Mononuclear cell (primary cell): ENCODE measurements around the gene CLIC1. TPM values are rescaled to one million over a fixed set of nuclear protein-coding genes. Genes with fewer than 3 reads are reported as not detected.
A peak's percentile ranks its signal among the peaks of the same experiment; 100 is the strongest.

Experiments
- H3K27me3 ChIP-seq: 2 replicates; pipeline ENCODE4 v1.6.0; 2011; ENCODE audit warnings: low read length, control low read depth; ENCODE audit not compliant: insufficient read depth
- H3K4me1 ChIP-seq: 2 replicates; pipeline ENCODE4 v1.5.1; 2011; ENCODE audit warnings: mild to moderate bottlenecking, low read length, control low read depth; ENCODE audit not compliant: insufficient read depth
- H3K4me3 ChIP-seq: 2 replicates; pipeline ENCODE4 v1.5.1; 2011; ENCODE audit warnings: mild to moderate bottlenecking, low read length, moderate library complexity
- H3K9me3 ChIP-seq: 2 replicates; pipeline ENCODE4 v1.5.1; 2011; ENCODE audit warnings: low read depth, mild to moderate bottlenecking, control low read depth, low read length
- total RNA-seq: library from RNA; depleted of rRNA; stranded (reverse); fragments of >200 nt; gene quantifications from one replicate; pipeline ENCODE4 v1.2.3, GENCODE V29; 2012

Gene CLIC1
- total RNA-seq, 1 donor = 421 TPM

DNA sequence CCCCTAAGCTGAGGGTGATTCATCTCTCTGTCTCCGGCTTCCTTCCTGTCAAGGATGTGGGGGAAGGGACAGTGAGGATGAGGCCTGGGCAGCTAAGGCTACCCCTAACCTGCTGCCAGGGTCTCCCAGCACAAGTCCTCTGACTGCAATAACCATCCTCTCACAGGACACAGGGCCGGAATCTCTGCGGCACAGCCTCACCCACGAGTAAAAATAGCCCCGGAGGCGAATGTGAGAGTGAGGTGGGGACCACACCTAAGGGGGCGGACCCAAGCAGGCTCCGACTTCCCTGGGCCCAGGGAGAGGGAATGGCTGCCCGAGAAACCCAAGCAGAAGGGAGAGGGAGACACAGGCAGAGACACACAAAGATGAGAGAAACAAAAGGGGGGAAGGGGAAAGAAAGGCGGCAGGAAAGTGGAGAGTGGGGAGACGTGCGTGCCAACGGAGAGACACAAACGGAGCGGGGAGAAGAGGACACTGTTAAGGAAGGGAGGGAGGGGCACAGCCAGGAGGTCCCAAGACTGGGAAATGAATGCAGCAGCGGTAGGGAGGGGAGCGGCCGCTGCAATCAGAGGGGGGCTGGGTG, 1.4 kb downstream of the CLIC1 start:
- H3K27me3 ChIP-seq = no peaks in the 10 kb centered on the region
- peaks cover 75% of the 10 kb centered on the region for H3K4me1 ChIP-seq
- no peaks in the 10 kb centered on the region for H3K9me3 ChIP-seq
- peak overlapping the region; percentile 92 for H3K4me3 ChIP-seq

DNA sequence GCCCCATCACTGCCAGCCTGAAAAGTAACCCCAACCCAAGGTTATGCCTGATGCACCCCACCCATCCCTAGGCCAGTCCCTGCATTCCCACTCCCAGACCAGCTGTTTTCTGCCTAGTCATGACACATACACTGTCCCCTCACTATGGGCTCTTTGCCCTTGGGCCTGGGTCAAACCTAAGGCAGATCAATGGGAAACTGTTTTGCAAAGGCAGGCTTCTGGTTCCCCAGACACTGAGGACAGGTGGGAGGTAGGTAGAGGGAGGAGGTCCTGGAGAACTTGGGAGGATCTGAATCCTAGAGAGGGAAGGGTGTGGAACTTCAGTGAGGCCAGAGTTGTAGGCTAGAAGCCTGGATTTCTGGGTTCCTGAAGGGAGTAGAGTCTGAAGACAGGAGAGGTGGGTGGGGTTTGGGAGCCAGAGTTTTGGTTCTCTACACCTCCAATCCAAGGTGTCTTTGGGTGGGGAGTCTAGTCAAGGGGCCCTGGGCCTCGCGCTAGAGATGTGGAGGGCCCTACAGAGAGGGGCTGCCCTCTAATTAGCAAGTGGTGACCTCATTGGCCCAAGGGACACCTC, 2.0 kb downstream of the CLIC1 start:
- Histone ChIP-seq H3K4me1 (peaks cover 77% of the 10 kb centered on the region), H3K4me3 (peak overlapping the region; percentile 92), H3K27me3 (no peaks in the 10 kb centered on the region), H3K9me3 (no peaks in the 10 kb centered on the region)

DNA sequence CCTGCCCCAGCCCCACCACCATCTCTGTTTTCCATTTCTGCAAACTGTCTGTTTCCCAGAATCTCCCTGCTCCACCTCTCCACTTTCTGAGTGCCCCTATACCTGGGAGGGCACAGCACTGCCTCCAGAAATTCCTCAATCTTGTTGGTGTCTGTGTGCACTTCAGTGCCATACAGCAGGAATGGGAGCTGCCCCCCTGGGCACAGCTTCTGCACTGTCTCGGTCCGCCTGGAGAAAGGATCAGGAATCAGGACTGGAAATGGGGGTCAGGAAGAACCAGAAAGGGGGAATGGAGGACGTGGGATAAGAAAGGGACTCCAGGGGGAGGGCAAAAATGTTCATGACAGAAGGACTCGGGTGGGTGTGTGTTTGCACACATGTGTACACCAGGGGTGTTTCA, 2.6 kb downstream of the CLIC1 start:
- peaks cover 77% of the 10 kb centered on the region for H3K4me1 ChIP-seq
- H3K9me3 ChIP-seq = no peaks in the 10 kb centered on the region
- H3K27me3 ChIP-seq = no peaks in the 10 kb centered on the region
- no peak overlapping the region for H3K4me3 ChIP-seq

DNA sequence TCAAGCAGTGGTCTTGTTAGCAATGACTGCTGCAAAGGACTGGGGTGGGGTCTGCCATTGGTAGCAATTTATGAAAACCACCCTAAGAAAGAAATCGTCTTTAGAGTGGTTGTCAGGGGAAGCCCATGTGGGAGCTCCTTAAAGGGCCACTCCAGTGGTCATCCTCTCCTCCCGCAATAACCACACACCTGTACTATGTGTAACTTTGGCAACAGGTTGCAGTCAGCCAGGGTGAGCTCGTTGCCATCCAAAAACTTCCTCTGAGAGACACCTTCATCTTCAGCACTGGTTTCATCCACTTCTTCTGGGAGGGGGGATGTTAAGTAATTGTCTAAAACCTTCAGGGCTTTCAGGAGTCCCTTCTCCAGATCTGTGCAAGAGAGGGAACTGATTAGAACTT, 4.3 kb downstream of the CLIC1 start:
- Histone ChIP-seq H3K4me1 (peaks cover 77% of the 10 kb centered on the region), H3K9me3 (no peaks in the 10 kb centered on the region), H3K4me3 (no peak overlapping the region), H3K27me3 (no peaks in the 10 kb centered on the region)

DNA sequence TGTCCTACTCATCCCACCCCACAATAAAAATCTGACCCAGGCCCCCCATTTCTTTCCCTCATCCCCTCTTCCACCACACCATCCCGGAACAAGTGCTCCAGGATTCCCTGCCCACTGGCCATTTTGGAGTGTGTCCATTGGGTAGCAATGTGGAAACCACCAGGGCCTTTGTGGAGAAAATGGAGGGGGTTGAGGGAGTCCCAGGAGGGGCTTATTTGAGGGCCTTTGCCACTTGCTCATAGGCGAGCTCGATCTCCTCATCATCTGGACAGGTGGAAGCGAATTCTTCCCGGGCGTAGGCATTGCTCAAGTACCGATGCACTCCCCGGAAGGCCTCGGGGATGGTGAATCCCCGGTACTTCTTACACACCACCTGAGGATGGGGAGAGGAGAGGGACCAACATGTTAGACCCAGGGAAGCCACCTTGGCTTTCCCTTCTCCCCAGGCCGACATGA, 5.7 kb downstream of the CLIC1 start:
- Histone ChIP-seq H3K27me3 (no peaks in the 10 kb centered on the region), H3K9me3 (no peaks in the 10 kb centered on the region), H3K4me3 (no peak overlapping the region), H3K4me1 (peaks cover 83% of the 10 kb centered on the region)

DNA sequence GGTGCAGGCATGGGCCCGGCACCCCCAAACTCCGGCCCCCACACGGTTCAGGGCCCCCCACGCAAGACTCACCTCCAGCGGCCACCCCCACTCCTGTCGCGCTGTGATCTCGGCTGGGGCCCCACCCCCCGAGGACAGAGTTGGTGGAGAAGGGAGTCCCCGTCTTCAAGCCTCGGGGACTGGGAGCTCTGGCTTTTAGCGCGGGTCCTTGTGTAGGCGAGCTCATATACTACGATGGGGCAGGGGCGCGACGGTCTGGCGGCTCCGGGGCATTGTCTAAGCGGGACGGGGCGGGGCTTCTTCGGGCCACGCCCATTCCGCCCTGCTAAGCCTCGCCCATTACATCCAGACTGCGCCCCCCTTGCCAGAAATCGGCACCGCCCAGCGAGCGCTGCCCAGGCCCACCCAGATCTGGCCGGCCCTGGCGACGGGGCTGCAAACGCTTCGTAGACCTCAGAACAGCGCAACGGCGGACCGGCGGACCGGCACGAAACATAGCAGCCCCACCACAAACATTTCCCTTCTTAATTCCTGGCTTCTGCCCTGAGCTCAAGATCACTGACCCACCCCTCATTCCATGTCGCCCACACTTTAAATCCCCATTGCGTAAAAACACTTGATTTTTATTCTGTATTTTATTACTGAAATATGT, 6.2 kb downstream of the CLIC1 start:
- no peaks in the 10 kb centered on the region for H3K27me3 ChIP-seq
- no peaks in the 10 kb centered on the region for H3K9me3 ChIP-seq
- H3K4me3 ChIP-seq = peak overlapping the region; percentile 73
- H3K4me1 ChIP-seq = peaks cover 85% of the 10 kb centered on the region

DNA sequence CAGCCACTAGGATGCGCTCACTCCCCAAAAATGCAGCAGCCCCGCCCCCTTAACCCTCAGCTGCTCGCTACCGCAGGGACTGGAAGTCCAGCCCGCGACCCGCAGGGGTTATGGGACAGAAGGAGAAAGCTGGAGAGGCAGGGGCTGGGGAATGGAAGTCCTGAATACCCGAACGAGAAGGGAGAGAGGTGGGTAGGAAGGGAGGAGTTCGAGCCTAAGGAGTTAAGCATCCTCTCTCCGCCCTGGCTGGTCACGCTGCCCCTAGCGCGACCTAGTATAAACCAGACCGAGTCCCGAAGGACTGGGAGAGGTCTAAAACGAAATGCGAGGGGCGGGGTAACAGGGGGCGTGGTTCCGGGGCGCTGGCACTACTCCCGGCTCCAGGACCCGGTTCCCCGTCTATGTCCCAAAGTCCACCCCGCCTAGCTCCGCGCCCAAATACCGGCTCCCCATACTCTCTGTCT, 6.8 kb downstream of the CLIC1 start:
- Histone ChIP-seq H3K4me3 (peak overlapping the region; percentile 73), H3K4me1 (peaks cover 83% of the 10 kb centered on the region), H3K9me3 (no peaks in the 10 kb centered on the region), H3K27me3 (no peaks in the 10 kb centered on the region)

DNA sequence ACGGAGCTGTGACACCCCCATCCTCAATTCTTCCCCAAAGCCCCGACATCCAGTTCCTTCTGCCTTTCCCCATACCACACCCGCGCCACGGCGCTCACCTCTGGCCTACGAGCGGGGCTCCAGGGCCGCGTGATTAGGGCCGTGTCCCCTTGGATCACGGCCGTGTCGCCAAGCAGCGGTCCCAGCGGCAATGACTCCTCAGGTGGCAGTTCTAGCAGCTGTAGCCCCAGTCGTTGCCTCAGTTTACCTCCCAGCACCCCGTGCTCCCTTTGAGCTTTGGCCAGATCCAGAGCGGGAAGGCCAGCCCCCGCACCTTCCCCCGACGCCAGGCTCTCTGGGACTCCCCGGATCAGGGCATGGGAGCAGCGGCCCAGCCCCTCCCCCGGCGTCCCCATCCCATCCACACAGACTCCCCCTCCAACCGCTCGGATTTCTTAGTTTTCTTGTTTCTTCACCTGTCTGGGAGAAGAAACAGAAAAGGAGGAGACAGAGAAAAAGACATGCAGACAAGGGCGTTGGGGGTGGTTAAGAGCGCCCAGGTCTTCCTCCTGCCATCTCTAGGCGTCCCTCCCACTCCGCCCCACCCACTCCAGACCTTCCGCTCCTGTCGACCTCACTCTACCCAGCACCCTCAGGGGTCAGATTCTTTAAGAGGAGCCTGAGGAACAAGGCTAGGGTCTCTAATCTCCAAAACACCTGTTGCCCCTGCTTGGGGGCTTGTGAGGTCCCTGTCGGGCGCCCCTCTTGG, 7.4 kb downstream of the CLIC1 start, which contains the start of gene DDAH2:
DDAH2 (minus strand) TSS at position 533 of the 748 bp plus-strand sequence; CDS start at position 395, 138 bp downstream.
- peaks cover 77% of the 10 kb centered on the region for H3K4me1 ChIP-seq

DNA sequence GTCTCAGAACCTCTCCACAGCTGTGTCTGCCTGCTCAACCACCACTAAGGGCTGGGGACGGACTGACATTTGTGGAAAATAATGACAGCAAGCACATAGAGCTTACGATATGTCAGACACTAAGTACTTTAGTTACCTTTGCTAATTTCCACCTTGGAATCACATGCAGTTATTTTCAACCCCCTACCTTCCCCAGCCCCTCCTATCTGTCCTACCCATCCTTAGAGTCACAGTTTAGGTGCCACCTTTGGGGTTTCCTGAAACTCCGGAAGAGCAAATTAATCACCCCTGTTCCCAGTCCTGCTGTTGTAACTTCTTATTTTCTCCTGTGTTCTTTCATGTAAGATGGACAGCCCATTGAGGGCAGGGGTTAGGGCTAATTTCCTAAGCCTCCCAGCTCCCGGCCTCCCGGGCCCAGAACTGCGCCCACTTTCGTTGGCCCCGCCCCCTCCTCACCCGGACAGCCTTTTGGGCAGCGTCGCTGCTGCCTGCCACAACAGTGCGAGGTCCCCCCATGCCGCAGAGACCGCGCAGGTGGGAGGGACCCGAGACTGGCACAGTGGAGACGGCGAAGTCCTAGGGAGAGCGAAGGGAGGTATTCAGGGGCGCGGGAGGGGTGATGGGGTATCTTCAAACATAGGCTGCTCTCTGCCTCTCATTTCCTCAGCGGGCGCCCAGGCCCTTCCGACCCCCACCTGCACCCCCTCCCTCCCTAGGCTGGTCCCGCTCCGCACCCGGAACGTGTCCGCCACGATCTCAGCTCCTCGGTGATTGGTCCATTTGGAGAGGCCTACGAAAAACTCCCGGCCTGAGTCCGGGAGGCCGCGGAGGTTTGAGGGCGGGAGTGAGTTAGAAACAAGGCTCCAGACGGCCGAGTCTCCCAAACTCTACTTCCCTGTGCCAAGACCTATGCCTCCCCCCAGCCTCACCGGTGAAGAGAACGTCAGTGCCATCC, 8.3 kb downstream of the CLIC1 start:
- Histone ChIP-seq H3K4me3 (no peak overlapping the region), H3K27me3 (no peaks in the 10 kb centered on the region), H3K9me3 (no peaks in the 10 kb centered on the region), H3K4me1 (peaks cover 71% of the 10 kb centered on the region)

More for the DNA sequence above, 7.4 kb downstream of the CLIC1 start, which contains the start of gene DDAH2:
- Histone ChIP-seq H3K9me3 (no peaks in the 10 kb centered on the region), H3K27me3 (no peaks in the 10 kb centered on the region), H3K4me3 (peak within 1 kb of the TSS; percentile 73)

DNA sequence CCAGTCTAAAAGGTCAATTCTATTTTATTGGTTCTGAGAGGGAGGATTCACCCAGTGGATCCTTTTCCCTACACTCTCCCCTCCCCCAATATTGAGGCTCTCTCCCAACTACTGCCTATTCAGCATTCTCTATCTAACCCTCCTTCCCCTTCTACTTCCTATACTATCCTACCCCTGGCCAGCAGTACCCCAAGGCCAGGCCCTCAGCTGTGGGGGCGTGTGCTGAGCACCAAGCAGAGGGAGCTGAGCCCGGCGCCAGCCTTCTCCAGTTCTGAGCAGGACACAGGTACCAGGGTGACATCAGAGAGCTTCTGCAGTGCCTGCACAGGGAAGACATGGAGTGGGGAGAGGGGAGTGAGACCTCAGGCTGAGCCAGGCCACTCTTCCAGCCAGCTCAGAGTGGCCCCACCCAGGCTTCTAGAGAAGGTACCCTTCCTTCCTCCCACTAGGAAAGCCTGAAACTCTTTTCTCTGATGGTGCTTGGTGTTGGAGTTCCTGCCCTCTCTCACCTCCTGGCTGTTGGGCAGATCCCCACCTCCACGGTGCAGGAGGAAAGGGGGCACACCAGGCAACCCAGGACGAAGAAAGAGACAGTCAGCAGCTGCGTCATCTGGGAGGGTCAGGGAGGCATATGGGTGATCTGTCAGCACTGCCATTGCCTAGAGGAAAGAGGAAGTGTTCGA, 9.2 kb downstream of the CLIC1 start:
- H3K9me3 ChIP-seq = no peaks in the 10 kb centered on the region
- no peak overlapping the region for H3K4me3 ChIP-seq
- H3K27me3 ChIP-seq = no peaks in the 10 kb centered on the region
- peaks cover 64% of the 10 kb centered on the region for H3K4me1 ChIP-seq

DNA sequence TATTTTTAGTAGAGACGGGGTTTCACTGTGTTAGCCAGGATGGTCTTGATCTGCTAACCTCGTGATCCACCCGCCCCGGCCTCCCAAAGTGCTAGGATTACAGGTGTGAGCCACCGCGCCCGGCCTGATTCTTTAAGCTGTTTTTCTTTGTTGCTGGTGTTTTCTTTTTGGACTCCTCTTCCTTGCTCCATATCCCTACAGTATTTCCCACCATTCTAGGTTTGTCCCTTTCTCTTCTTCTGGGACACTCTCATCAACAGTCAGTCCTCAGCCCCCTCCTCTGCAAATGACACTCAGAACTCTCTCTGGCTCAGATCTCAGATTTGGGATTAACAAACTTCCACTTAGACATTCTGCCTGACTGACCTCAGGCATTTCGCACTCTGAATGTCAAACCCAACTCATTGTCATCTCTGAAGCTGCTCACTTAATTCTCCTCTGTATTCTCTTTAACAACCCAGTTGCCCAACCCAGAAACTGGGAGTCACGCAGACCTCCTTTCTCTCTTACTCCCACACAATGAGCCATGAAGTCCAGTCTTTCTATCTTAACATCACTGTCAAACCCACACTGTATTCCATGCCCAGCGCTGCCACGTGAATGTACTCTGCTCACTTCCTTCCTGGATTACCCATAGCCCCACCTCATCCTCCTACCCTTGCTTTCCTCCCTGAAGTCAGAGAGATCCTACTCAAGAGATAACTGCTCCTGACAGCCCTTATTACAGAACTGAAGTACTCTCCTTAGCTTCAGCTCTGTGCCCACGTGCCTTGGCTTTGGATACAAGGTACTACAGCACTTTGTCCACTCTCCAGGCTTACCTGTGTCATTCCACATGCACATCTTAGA, 10.6 kb downstream of the CLIC1 start:
- H3K4me1 ChIP-seq = peaks cover 56% of the 10 kb centered on the region
- no peaks in the 10 kb centered on the region for H3K9me3 ChIP-seq
- H3K27me3 ChIP-seq = no peaks in the 10 kb centered on the region
- no peak overlapping the region for H3K4me3 ChIP-seq

DNA sequence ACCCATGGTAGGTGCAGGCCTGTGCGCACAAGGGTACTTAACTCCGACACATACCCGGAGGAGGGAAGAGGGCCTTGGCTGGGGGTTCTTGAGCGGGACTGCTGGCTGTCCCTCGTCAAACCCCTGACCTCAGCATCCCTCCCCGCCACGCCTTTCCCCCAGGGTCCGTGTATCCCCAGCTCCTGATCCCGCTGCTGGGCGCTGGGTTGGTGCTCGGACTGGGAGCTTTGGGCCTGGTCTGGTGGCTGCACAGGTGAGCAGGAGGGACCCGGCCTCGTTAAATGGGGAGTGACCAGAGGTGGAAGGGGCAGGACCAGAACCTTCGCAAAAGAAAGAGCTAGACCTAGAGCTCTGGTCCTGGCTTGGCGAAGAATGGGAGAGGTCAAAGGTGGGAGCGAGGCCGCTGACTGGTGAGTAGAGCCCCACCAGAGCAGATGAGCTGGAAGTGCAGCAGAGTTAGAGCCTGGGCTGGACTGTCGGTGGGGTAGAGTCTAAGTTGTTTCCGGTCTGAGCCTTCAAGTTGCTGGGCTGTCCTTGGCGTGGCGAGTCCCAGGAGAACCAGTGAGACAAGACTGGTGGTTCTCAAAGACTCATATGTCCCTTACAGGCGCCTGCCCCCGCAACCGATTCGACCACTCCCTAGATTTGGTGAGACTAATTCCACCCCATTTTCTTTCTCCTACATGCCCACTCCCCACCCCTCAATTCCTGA, 12.2 kb downstream of the CLIC1 start:
- no peak overlapping the region for H3K4me3 ChIP-seq
- no peaks in the 10 kb centered on the region for H3K27me3 ChIP-seq
- H3K4me1 ChIP-seq = peaks cover 40% of the 10 kb centered on the region
- H3K9me3 ChIP-seq = no peaks in the 10 kb centered on the region
